ENCODE measurements around the gene IRX6.

GRCh38 chr16:55367301-55367811, 43.4 kb downstream of the IRX6 start:
- TF ChIP-seq SP1 (IDR thresholded peaks at IDR 0.05) (no peak), HDGF (IDR thresholded peaks at IDR 0.05; ENCODE audit: borderline replicate concordance) (no peak), ELF4 (IDR thresholded peaks at IDR 0.05) (no peak), BHLHE40 (IDR thresholded peaks at IDR 0.05; ENCODE audit: borderline replicate concordance) (no peak), FOXM1 (IDR thresholded peaks at IDR 0.05; ENCODE audit: borderline replicate concordance) (no peak), FOXK2 (IDR thresholded peaks at IDR 0.05) (no peak), SUZ12 (IDR thresholded peaks at IDR 0.05) (no peak), ZNF384 (IDR thresholded peaks at IDR 0.05) (no peak), LEF1 (IDR thresholded peaks at IDR 0.05; ENCODE audit: borderline replicate concordance) (no peak), NFRKB (IDR thresholded peaks at IDR 0.05) (no peak), L3MBTL2 (conservative IDR thresholded peaks at IDR 0.05) (no peak), ARNT (IDR thresholded peaks at IDR 0.05) (no peak)
